GM13977 (cell line): Measurements from ENCODE around the gene RAB31.

Experiments used
- DNase-seq: peaks from one replicate; pipeline ENCODE4 v3.0.0; 2012; ENCODE audit warnings: low spot score
- CTCF ChIP-seq: IDR thresholded peaks from 2 replicates; pipeline ENCODE4 v1.5.1; 2012; ENCODE audit warnings: mild to moderate bottlenecking, control low read depth; ENCODE audit not compliant: insufficient read depth; ENCODE audit errors: extremely low read depth, missing control alignments
- in situ Hi-C: fragments of 300-500 bp; cut with MboI; formaldehyde crosslinking; loops from one replicate; pipeline ENCODE4 v1.12.0; 2022; ENCODE audit warnings: low sequenced_read_pairs, low pct_unique_long_range_greater_than_20kb, mixed read lengths, inconsistent platforms; ENCODE audit not compliant: unreplicated experiment

RAB31 gene

GRCh38 chr18:9871244-9871746 lies 163.2 kb downstream of the RAB31 start:
- TF ChIP-seq CTCF: no peak
- in situ Hi-C loops: no loop called here
- DNase-seq: no peak

GRCh38 chr18:9872823-9873222 lies 164.7 kb downstream of the RAB31 start:
- in situ Hi-C loops: no loop called here
- TF ChIP-seq CTCF: no peak
- no peak for DNase-seq

GRCh38 chr18:9874728-9875127 lies 166.6 kb downstream of the RAB31 start:
- in situ Hi-C loops: no loop called here
- TF ChIP-seq CTCF: no peak
- DNase-seq: no peak

- DNase-seq: no peak
- in situ Hi-C loops: no loop called here
- TF ChIP-seq CTCF: no peak
These were observed 168.2 kb downstream of the RAB31 start for GRCh38 chr18:9876212-9876866.

- no peak for TF ChIP-seq CTCF
- in situ Hi-C loops: no loop called here
- DNase-seq: no peak
These were observed 169.0 kb downstream of the RAB31 start for GRCh38 chr18:9876867-9877654.

- in situ Hi-C loops: no loop called here
- TF ChIP-seq CTCF: no peak
- no peak for DNase-seq
These were observed 169.5 kb downstream of the RAB31 start for GRCh38 chr18:9877655-9878014.
